Ishikawa (cell line): ENCODE data around the gene CCDC88C.

ENCODE experiments used
- CEBPB ChIP-seq: IDR thresholded peaks from 2 replicates; pipeline ENCODE4 v1.6.1; 2012
- EP300 ChIP-seq: IDR thresholded peaks from 2 replicates; pipeline ENCODE4 v1.6.1; 2012; ENCODE audit warnings: borderline replicate concordance
- RAD21 ChIP-seq: IDR thresholded peaks from 2 replicates; pipeline ENCODE4 v1.6.1; 2012; ENCODE audit warnings: low read depth
- YY1 ChIP-seq: IDR thresholded peaks from 2 replicates; pipeline ENCODE4 v1.6.1; 2012; ENCODE audit warnings: low read depth
- ZBTB7A ChIP-seq: IDR thresholded peaks from 2 replicates; pipeline ENCODE4 v1.6.1; 2012; ENCODE audit warnings: low read depth
- TF ChIP-seq, protein P1 (sequence below): IDR thresholded peaks from 2 replicates; pipeline ENCODE4 v1.6.1; 2012

DNA sequence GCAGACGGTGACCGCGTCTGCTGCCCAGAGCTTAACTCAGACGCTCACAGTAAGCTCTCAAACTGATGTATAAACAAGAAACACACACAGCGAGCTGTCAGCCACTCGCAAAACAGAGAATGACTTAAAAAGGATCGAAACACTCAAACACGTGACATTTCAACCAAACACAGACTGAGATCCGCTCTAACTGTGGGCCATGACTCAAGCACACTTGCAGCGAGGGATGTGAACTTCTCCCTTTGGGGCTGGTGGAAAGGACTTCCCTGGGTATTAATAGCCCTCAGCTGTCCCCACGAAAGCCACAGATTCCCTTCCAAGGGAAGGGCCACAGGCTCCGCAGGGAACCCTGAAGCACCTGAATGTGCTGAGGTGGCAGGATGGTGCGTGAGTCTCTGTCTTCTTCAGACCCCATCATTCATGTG is 29.1 kb downstream of the CCDC88C start:
- TF ChIP-seq, protein P1, sequence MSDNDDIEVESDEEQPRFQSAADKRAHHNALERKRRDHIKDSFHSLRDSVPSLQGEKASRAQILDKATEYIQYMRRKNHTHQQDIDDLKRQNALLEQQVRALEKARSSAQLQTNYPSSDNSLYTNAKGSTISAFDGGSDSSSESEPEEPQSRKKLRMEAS, result no peak
- TF ChIP-seq ZBTB7A (no peak), CEBPB (no peak), RAD21 (no peak), EP300 (no peak), YY1 (no peak)
